ENCODE data around the gene DUSP16.

GRCh38 chr12:12473223-12473622 lies 89.4 kb downstream of the DUSP16 start:
- TF ChIP-seq CTCF (conservative IDR thresholded peaks at IDR 0.05; ENCODE audit: low read depth in 2 of 2) (no peak), CREB1 (CRISPR knock-in tag; IDR thresholded peaks at IDR 0.05; ENCODE audit: low read depth) (no peak), STAT1 (IDR thresholded peaks at IDR 0.05; ENCODE audit: unreplicated experiment) (no peak), JUNB (IDR thresholded peaks at IDR 0.05; ENCODE audit: unreplicated experiment) (no peak), ZNF114 (CRISPR knock-in tag; IDR thresholded peaks at IDR 0.05) (no peak)

Data from GM23338 (cell line).